HEK293 (cell line): ENCODE data around the gene PDIA5.

Source experiments
- HOXD13 ChIP-seq: sonication (generic); formaldehyde crosslinking; IDR thresholded peaks from 2 replicates; pipeline ENCODE4 v1.8.0; 2022; ENCODE audit warnings: missing genetic modification reagents, borderline replicate concordance
- MYNN ChIP-seq: fragments of 450-650 bp; formaldehyde crosslinking; IDR thresholded peaks from 2 replicates; pipeline ENCODE4 v1.5.1; 2016; ENCODE audit warnings: missing biosample characterization, missing genetic modification characterization, borderline replicate concordance
- ZIC2 ChIP-seq: fragments of 450-650 bp; formaldehyde crosslinking; IDR thresholded peaks from 2 replicates; pipeline ENCODE4 v1.5.1; 2016; ENCODE audit warnings: missing biosample characterization, missing genetic modification characterization
- ZNF23 ChIP-seq: fragments of 450-650 bp; formaldehyde crosslinking; IDR thresholded peaks from 2 replicates; pipeline ENCODE4 v1.5.1; 2016; ENCODE audit warnings: missing biosample characterization, missing genetic modification characterization, borderline replicate concordance
- ZNF274 ChIP-seq, 2 experiments: fragments of 200-500 bp in 1 of 2; fragments of 450-650 bp in 1 of 2; sonication (Bioruptor generic) in 1 of 2; formaldehyde crosslinking in 1 of 2; IDR thresholded peaks; 2 replicates each; pipeline versions ENCODE4 v1.5.1 to v1.6.1; 2014 to 2016; ENCODE audit warnings: borderline replicate concordance in 1 of 2, inconsistent platforms in 1 of 2, low read length in 1 of 2, missing biosample characterization in 1 of 2, missing genetic modification characterization in 1 of 2
- ZNF561 ChIP-seq: fragments of 450-650 bp; IDR thresholded peaks from 2 replicates; pipeline ENCODE4 v1.5.1; 2018; ENCODE audit warnings: missing biosample characterization, missing genetic modification characterization, borderline replicate concordance
- ZNF621 ChIP-seq: fragments of 450-650 bp; formaldehyde crosslinking; IDR thresholded peaks from 2 replicates; pipeline ENCODE4 v1.5.1; 2017; ENCODE audit warnings: missing biosample characterization, missing genetic modification characterization
- ZNF777 ChIP-seq: fragments of 450-650 bp; formaldehyde crosslinking; IDR thresholded peaks from 2 replicates; pipeline ENCODE4 v1.5.1; 2017; ENCODE audit warnings: missing biosample characterization, missing genetic modification characterization, borderline replicate concordance
- TF ChIP-seq, protein P1 (sequence below): fragments of 450-650 bp; formaldehyde crosslinking; IDR thresholded peaks from 2 replicates; pipeline ENCODE4 v1.5.1; 2016; ENCODE audit warnings: missing biosample characterization, missing genetic modification characterization
- TF ChIP-seq, protein P2 (sequence below): fragments of 450-650 bp; formaldehyde crosslinking; IDR thresholded peaks from 2 replicates; pipeline ENCODE4 v1.5.1; 2016; ENCODE audit warnings: missing biosample characterization, missing genetic modification characterization
- TF ChIP-seq, protein P3 (sequence below): fragments of 450-650 bp; formaldehyde crosslinking; IDR thresholded peaks from 2 replicates; pipeline ENCODE4 v1.5.1; 2016; ENCODE audit warnings: missing biosample characterization, missing genetic modification characterization, low read depth

DNA sequence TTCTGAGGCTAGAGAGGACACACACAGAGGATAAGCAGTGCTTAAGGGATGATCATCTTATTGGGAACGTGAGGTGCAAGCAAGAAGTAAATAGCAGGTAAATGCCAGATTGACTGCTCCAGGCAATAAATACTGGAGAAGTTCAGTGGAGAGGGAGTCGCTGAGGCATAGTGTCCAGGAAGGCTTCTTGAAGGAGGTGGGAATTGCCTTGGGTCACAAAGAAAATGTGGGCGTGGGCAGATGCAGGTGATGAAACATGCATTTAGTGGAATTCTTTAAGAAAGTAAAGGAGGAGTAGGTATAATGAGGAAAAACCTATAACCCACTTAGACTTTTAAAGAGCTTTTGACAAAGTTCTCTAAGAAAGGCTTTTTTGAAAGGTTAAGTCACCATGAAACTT, 31.8 kb upstream of the PDIA5 start:
- TF ChIP-seq HOXD13 (no peak), ZNF561 (no peak), ZNF23 (no peak), ZIC2 (no peak), ZNF777 (tag by site-specific recombination) (no peak), ZNF621 (tag by site-specific recombination) (no peak), ZNF274 (IDR thresholded peaks at IDR 0.05; ENCODE audit: low read length) (no peak), ZNF274 (tag by site-specific recombination; IDR thresholded peaks at IDR 0.05; ENCODE audit: borderline replicate concordance) (no peak), MYNN (tag by site-specific recombination) (no peak)
- TF ChIP-seq, protein P1, sequence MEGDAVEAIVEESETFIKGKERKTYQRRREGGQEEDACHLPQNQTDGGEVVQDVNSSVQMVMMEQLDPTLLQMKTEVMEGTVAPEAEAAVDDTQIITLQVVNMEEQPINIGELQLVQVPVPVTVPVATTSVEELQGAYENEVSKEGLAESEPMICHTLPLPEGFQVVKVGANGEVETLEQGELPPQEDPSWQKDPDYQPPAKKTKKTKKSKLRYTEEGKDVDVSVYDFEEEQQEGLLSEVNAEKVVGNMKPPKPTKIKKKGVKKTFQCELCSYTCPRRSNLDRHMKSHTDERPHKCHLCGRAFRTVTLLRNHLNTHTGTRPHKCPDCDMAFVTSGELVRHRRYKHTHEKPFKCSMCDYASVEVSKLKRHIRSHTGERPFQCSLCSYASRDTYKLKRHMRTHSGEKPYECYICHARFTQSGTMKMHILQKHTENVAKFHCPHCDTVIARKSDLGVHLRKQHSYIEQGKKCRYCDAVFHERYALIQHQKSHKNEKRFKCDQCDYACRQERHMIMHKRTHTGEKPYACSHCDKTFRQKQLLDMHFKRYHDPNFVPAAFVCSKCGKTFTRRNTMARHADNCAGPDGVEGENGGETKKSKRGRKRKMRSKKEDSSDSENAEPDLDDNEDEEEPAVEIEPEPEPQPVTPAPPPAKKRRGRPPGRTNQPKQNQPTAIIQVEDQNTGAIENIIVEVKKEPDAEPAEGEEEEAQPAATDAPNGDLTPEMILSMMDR (tag by site-specific recombination) = no peak
- TF ChIP-seq, protein P2, sequence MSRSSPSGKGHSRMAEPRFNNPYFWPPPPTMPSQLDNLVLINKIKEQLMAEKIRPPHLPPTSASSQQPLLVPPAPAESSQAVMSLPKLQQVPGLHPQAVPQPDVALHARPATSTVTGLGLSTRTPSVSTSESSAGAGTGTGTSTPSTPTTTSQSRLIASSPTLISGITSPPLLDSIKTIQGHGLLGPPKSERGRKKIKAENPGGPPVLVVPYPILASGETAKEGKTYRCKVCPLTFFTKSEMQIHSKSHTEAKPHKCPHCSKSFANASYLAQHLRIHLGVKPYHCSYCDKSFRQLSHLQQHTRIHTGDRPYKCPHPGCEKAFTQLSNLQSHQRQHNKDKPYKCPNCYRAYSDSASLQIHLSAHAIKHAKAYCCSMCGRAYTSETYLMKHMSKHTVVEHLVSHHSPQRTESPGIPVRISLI (tag by site-specific recombination) = no peak
- TF ChIP-seq, protein P3, sequence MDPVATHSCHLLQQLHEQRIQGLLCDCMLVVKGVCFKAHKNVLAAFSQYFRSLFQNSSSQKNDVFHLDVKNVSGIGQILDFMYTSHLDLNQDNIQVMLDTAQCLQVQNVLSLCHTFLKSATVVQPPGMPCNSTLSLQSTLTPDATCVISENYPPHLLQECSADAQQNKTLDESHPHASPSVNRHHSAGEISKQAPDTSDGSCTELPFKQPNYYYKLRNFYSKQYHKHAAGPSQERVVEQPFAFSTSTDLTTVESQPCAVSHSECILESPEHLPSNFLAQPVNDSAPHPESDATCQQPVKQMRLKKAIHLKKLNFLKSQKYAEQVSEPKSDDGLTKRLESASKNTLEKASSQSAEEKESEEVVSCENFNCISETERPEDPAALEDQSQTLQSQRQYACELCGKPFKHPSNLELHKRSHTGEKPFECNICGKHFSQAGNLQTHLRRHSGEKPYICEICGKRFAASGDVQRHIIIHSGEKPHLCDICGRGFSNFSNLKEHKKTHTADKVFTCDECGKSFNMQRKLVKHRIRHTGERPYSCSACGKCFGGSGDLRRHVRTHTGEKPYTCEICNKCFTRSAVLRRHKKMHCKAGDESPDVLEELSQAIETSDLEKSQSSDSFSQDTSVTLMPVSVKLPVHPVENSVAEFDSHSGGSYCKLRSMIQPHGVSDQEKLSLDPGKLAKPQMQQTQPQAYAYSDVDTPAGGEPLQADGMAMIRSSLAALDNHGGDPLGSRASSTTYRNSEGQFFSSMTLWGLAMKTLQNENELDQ (tag by site-specific recombination) = no peak
